PFSK-1 (cell line): ENCODE results near the gene RAD51B.

Experiments
- FOXP2 ChIP-seq: optimal IDR thresholded peaks from 2 replicates; pipeline ENCODE3; 2011; ENCODE audit warnings: borderline replicate concordance, control low read depth, inconsistent platforms; ENCODE audit not compliant: insufficient read depth; ENCODE audit errors: extremely low read length, extremely low read depth
- POLR2AphosphoS5 ChIP-seq: IDR thresholded peaks from 2 replicates; pipeline ENCODE4 v1.6.1; 2012; ENCODE audit warnings: low read depth, mild to moderate bottlenecking, control low read depth, low read length, moderate library complexity
- REST ChIP-seq, 2 experiments: IDR thresholded peaks; 2 replicates each; pipeline versions ENCODE4 v1.6.1 to v1.8.0; 2011 to 2012; ENCODE audit warnings: low read depth in 2 of 2, low read length in 2 of 2, control low read depth in 1 of 2, inconsistent platforms in 1 of 2, mild to moderate bottlenecking in 1 of 2, moderate library complexity in 1 of 2; ENCODE audit not compliant: insufficient read depth in 1 of 2
- SIN3A ChIP-seq: IDR thresholded peaks from 2 replicates; pipeline ENCODE4 v1.6.1; 2012; ENCODE audit warnings: mild to moderate bottlenecking, low read length, moderate library complexity, borderline replicate concordance; ENCODE audit not compliant: insufficient read depth
- TAF1 ChIP-seq: IDR thresholded peaks from 2 replicates; pipeline ENCODE4 v1.6.1; 2012; ENCODE audit warnings: low read length, control low read depth, borderline replicate concordance; ENCODE audit not compliant: insufficient read depth

Gene RAD51B

GRCh38 chr14:67831113-67831512, 11.5 kb downstream of the RAD51B start:
- TF ChIP-seq POLR2AphosphoS5: no peak
- TF ChIP-seq TAF1: no peak
- no peak for TF ChIP-seq REST (IDR thresholded peaks at IDR 0.05; ENCODE audit: insufficient read depth in 1 of 2, low read depth in 2 of 2, low read length in 2 of 2)
- TF ChIP-seq FOXP2: no peak

- TF ChIP-seq TAF1: no peak
Measured at GRCh38 chr14:67833403-67833802, 13.8 kb downstream of the RAD51B start.

- no peak for TF ChIP-seq SIN3A
- TF ChIP-seq POLR2AphosphoS5: no peak
- TF ChIP-seq FOXP2: no peak
- TF ChIP-seq REST (IDR thresholded peaks at IDR 0.05; ENCODE audit: insufficient read depth in 1 of 2, low read depth in 2 of 2, low read length in 2 of 2): no peak
- TF ChIP-seq TAF1: no peak
Measured at GRCh38 chr14:67835596-67835995, 16.0 kb downstream of the RAD51B start.

GRCh38 chr14:67837011-67837624, 17.5 kb downstream of the RAD51B start:
- TF ChIP-seq SIN3A (no peak), POLR2AphosphoS5 (no peak), FOXP2 (no peak)

GRCh38 chr14:67846029-67846610, 26.5 kb downstream of the RAD51B start:
- TF ChIP-seq SIN3A (no peak), TAF1 (no peak), FOXP2 (no peak)

GRCh38 chr14:67850066-67850830, 30.7 kb downstream of the RAD51B start:
- TF ChIP-seq FOXP2 (no peak), REST (IDR thresholded peaks at IDR 0.05; ENCODE audit: insufficient read depth in 1 of 2, low read depth in 2 of 2, low read length in 2 of 2) (no peak), POLR2AphosphoS5 (no peak), SIN3A (no peak), TAF1 (no peak)
